GM18499 (cell line): ENCODE results near the gene ZNF207.
"Not testable (repeated sequence)": the region's sequence is repeated elsewhere in the genome, so short reads cannot be mapped to it uniquely, and the experiment has no call there.

Experiments used
- ATAC-seq: cut with Tn5 transposase; IDR thresholded peaks from one replicate; pipeline ENCODE4 v1.9.1; 2021; ENCODE audit warnings: moderate number of reproducible peaks; ENCODE audit not compliant: insufficient read depth, unreplicated experiment

ZNF207 gene

DNA sequence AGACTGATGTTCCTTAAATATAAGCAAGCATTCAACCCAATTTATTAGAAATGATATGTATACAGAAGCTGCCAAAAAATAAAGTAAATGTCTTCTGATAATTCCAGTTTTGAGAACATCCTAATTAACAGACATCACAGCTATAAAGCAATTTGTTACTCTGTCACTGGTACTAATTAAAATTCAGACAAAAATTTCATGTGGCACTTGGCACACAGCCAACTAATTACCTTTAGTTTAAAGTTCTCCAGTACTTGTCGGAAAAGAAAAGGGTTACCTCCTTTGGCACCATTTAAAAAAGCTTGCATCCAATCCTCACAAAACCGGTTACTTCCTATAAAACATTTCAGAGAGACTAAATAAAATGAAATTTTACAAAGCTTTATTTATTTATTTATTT, 16.8 kb upstream of the ZNF207 start:
- ATAC-seq, result no peak

- no peak for ATAC-seq
Measured at GRCh38 chr17:32335046-32335445, 14.9 kb upstream of the ZNF207 start.

DNA sequence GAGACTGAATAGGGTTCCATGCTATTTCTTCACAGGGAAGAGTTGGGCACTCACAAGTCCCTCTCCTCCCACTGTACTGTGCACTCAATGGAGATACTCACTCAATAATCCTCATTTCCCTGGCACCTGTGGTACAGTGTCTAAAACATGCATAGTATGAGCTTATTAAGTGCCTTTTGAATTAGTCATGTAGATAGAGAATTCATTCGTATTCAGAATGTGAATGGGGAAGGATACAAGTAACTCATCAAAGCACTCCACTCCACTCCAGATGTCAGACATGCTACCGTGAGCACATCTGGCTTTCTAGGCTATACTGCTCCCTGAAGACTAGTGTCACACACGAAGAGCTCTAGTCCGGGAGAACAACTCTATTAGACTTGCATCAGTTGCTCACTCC, 14.3 kb upstream of the ZNF207 start:
- ATAC-seq, result no peak

GRCh38 chr17:32341141-32341856, 8.7 kb upstream of the ZNF207 start:
- no peak for ATAC-seq

DNA sequence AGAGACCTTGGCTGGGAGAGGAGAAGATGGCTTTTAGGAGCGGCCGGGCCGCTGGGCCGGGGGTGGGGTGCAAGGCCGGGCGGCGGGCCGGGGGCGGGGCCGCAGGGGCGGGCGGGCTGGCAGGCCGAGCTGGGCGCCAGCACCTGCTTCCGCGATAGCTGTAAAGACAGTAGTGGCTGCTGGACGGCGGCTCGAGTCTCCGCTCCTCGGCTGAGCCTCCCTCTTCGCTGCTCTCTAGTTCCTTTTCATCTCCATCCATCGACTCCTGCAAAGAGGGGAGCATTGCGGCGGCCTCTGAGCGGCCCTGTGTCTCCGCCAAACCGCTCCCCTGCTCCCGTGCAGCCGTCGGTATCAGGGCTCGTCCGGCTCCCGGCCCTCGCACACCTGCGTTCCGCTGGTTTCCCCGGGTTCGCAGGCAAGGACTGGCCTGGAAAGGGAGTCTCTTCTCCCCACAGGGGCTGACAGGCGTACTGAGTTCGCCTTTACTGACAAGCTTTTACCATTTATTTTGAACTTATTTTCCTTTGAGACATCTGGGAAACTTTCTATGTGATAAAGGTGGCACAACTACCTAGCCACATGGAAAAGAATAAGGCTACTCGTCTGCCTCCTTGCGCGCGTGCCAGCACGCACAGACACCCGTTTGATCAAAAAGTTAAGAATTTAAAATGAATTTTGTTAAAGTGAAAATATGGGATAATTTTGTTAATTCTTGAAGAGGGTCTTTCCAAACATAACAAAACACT, 7.9 kb upstream of the ZNF207 start, which contains the start of gene C17orf75:
Gene C17orf75, minus strand, starts transcription at position 317 of the 746 bp plus-strand sequence. Its CDS starts 34 bp downstream, at position 283.
- ATAC-seq, result peak; percentile 59

DNA sequence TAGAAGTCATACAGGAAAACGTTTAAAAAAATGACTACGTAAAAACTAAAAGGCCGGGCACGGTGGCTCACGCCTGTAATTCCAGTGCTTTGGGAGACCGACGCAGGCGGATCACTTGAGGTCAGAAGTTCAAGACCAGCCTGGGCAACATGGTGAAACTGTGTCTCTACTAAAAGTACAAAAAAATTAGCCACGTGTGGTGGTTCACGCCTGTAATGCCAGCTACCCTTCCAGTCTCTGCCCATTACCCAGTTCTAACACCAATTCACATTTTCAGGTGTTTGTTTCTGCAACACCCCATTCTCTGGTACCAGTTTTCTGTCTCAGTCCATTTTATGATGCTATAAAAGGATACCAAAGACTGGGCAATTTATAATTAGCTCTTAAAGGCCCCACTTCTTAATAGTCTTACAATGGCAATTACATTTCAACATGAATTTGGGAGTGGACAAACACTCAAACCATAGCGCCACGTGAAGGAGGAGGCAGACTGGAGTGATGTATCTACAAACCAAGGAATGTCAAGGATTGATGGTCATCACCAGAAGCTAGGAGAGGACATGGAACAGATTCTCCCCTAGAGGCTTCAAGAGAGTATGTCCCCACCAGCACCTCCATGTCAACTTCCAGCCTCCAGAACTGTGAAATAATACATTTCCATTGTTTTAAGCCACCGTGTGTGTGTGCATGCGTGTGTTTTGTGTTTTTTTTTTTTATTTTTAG, 7.2 kb upstream of the ZNF207 start:
- no peak for ATAC-seq

DNA sequence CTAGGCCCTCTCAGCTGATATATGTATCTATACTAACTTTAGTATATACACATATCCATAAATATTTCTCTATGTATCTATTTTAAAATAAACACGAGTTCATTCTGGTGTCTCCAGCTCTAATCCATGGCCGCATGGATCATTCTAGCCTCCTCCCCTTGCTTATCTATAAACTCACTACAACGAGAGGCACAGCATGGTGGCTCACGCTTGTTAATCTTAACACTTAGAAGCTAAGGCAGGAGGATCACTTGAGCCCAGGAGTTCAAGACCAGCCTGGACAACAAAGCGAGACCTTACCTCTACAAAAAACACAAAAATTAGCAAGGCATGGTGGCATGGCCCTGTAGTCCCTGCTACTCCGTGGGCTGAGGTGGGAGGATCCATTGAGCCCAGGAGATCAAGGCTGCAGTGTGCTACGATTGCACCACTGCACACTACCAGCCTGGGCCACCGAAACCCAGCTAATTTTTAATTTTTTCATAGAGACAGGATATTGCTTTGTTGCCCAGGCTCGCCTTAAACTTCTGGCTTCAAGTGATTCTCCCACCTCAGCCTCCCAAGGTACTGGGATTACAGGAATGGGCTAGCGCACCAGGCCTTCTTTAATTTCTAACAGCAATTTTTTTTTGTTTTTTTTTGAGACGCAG, 3.9 kb upstream of the ZNF207 start:
- no peak for ATAC-seq

DNA sequence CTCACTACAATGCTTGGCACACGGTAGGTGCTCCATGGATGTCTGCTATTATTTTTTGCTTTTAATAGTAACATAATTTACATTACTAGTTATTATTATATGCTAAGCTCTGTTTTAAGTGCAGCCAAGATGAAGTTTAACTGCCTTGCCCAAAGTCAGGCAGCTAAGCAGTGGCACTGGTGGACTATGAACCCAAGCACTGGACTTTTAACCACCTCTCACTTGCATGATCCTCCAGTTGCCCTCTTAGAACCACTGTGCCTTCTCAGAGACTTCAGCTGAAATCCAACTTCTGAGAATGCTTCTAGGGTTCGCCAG, 1.5 kb upstream of the ZNF207 start:
- no peak for ATAC-seq

GRCh38 chr17:32349503-32349853, 479 bp upstream of the ZNF207 start:
- ATAC-seq, result no peak

- peak; percentile 20 for ATAC-seq
Measured at GRCh38 chr17:32350666-32351418, 885 bp downstream of the ZNF207 start.

DNA sequence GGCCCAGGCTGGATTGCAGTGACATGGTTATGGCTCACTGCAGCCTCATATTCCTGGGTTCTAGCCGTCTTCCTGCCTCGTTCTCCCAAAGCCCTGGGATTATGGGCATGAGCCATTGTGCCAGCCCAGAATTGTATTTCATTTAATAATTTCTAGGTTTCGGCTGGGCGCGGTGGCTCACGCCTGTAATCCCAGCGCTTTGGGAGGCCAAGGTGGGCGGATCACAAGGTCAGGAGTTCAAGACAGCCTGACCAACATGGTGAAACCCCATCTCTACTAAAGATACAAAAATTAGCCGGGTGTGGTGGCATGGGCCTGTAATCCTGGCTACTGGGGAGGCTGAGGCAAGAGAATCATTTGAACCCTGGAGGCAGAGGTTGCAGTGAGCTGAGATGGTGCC, 2.8 kb downstream of the ZNF207 start:
- not testable (repeated sequence) for ATAC-seq

GRCh38 chr17:32355649-32356377, 5.9 kb downstream of the ZNF207 start:
- no peak for ATAC-seq

DNA sequence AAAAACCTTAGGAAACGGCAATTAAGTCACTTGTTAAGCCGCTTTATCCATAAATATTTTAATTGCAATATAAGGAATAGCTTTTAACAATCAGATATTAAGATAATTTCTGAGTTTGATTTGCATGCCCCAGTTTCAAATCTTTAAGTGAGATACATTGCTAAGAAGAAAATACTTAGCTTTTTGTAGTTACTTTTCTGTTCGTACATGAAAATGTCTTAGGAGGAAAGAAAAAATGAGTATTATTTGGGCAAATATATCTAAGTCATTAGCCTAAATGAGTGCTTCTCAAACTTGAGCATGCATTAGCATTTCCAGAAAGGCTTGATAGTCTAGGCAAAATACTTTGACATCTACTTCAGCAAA, 6.4 kb downstream of the ZNF207 start:
- no peak for ATAC-seq

- ATAC-seq, result no peak
Measured at GRCh38 chr17:32356750-32357149, 6.8 kb downstream of the ZNF207 start.

GRCh38 chr17:32357615-32358014, 7.7 kb downstream of the ZNF207 start:
- no peak for ATAC-seq

DNA sequence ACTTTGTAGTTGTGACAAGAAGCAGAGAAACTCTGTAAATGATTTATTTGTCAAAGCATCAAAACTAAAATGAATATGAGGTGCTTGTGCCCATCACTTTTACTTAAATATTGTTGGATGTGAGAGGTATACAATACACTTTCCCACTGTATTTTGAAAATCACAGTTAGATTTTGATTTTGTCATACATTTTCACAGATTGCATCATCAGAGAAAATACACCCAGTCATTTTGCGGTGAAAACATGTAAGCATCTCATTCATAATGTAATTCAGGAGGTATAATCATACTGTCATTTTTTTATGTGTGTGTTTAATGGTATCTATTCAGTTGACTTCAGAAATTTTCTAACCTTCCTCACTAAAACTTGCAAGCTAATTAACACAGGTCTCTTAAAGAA, 11.3 kb downstream of the ZNF207 start:
- no peak for ATAC-seq

GRCh38 chr17:32370426-32370825, 20.5 kb downstream of the ZNF207 start:
- no peak for ATAC-seq

DNA sequence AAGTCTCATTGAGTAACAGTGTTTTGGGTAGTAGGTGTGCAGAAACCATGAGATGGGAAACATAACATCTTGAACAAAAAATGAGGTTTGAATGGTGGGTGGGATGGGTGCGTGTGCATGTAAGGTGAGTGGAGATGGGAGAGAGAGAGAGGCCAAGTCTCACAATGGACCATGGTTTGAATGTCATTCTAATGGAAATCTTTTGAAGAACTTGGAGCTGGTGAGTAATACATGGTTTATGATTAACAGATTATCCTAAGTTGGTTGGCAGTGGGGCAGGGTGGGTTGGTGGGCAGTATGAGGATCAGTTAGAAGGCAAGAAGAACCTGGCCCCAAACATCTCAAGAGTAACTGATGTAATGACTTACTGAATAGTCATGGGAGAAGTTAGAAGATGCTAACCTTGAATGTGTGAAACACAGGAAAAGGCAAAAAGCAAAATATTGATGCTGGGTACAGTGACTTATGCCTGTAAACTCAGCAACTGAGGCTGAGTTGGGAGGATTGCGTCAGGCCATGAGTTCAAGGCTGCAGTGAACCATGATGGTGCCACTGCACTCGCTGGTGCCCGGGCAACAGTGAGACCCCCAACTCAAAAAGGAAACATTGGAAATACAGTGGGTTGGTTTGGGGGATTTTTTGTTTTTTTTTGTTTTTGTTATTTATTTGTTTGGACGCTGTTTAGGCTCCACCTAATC, 32.7 kb downstream of the ZNF207 start:
- ATAC-seq, result no peak

GRCh38 chr17:32383926-32384434, 34.0 kb downstream of the ZNF207 start:
- ATAC-seq, result no peak
